RWPE1 (cell line): ENCODE results near the gene AP4E1.
"Not testable (repeated sequence)": the region's sequence is repeated elsewhere in the genome, so short reads cannot be mapped to it uniquely, and the experiment has no call there.

ENCODE experiments used
- CTCF ChIA-PET: fragments of 350-600 bp; sonication (Branson Sonifier 250); formaldehyde crosslinking; extraction: SDS; loops from one replicate; lab custom pipeline; 2021; lab: Yijun Ruan, JAX
- POLR2A ChIA-PET: fragments of 400-600 bp; formaldehyde crosslinking; extraction: SDS; loops from one replicate; lab custom pipeline; 2020; ENCODE audit warnings: antibody characterized with exemption; ENCODE audit not compliant: low non-redundant PET; lab: Yijun Ruan, JAX
- DNase-seq: peaks from one replicate; pipeline ENCODE4 v3.0.0; 2012; ENCODE audit warnings: low spot score
- H3K27ac ChIP-seq: fragments of 450-650 bp; 2 replicates; pipeline ENCODE4 v1.5.1; 2017
- TF ChIP-seq, protein P1 (sequence below): fragments of 450-650 bp; conservative IDR thresholded peaks from 2 replicates; pipeline ENCODE4 v1.5.1; 2017; ENCODE audit warnings: low read depth, mild to moderate bottlenecking

AP4E1 gene

DNA sequence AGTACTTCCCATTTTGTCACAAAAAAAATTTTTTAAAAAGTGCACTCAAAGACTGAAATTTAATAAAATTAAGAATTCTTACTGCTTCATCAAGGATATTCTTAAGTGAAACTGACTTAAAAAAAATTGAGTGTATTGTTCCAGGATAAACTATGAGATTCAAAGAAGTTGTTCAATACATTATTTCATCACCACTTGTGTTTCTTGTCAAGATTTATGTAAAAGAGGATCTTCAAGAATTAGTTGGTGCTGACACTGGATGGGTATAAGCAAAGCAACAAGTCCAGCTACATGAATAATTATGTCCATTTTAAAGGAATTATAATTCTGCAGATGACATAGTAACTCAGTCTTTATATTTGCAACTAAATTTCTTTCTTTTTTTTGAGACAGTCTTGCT is 4.3 kb upstream of the AP4E1 start:
- H3K27ac ChIP-seq, result no peak overlapping the region
- TF ChIP-seq, protein P1, sequence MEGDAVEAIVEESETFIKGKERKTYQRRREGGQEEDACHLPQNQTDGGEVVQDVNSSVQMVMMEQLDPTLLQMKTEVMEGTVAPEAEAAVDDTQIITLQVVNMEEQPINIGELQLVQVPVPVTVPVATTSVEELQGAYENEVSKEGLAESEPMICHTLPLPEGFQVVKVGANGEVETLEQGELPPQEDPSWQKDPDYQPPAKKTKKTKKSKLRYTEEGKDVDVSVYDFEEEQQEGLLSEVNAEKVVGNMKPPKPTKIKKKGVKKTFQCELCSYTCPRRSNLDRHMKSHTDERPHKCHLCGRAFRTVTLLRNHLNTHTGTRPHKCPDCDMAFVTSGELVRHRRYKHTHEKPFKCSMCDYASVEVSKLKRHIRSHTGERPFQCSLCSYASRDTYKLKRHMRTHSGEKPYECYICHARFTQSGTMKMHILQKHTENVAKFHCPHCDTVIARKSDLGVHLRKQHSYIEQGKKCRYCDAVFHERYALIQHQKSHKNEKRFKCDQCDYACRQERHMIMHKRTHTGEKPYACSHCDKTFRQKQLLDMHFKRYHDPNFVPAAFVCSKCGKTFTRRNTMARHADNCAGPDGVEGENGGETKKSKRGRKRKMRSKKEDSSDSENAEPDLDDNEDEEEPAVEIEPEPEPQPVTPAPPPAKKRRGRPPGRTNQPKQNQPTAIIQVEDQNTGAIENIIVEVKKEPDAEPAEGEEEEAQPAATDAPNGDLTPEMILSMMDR, result no peak
- ChIA-PET CTCF (interaction anchor here (0.7 kb wide), 1 partner anchor 50 kb away, joined by 4 read pairs; no protein-coding TSS in a partner anchor), POLR2A (no interaction called here)
- DNase-seq, result no peak

DNA sequence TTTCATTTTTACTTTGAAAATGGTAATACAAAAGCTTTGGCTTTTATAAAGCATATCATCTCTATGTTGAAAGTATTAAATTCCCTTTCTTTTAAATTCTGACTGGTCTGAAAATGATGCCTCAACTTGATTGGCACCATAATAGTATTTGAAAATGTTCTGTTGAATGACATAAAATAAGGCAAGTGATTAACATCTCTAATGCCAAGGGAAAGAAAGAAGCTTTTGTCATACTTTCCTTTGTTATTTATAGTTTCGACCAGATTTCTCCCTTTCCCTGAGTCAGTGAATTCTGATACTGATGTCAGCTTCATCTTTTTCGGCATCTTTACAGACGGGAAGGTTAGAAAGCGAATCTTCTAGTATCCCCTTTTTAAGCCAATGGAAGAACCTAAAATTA is 3.4 kb upstream of the AP4E1 start:
- CTCF ChIA-PET, result interaction anchor here (0.6 kb wide), 1 partner anchor 594 kb away, joined by 3 read pairs; no protein-coding TSS in a partner anchor
- POLR2A ChIA-PET, result no interaction called here
- H3K27ac ChIP-seq, result no peak overlapping the region
- TF ChIP-seq, protein P1, result no peak
- no peak for DNase-seq

DNA sequence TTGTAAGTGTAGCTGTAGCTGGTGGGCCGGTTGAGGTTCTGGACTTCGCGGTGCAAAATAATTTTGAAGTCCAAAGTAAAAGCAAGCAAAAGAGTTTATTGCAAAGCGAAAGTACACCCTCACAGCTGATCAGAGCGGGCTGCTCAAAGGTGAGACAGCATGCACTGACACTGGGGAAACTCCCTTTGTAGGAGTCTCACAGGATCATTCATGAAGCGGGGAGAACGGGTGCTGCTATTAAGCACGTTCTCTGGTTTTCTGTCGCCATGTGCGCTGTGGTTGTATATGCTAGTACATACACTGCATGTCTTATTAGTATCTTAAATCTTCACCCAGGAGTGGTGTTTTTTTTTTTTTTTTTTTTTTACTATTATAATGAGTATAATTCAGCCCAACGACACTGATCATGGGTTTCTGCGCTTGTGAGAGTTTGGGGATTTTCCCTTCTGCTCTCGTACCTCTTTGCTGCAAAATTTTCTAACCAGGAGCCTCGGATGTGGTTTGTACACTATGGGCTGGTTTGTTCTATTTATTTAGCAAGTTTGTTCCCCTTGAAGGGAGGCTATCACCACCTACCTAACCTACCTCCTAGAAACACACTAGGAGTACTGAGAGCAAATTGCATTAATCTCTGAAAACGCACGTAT is 1.4 kb upstream of the AP4E1 start:
- ChIA-PET CTCF (interaction anchor here (0.5 to 0.7 kb wide), 3 partner anchors 77 to 461 kb away, joined by 3 read pairs; no protein-coding TSS in a partner anchor), POLR2A (no interaction called here)
- H3K27ac ChIP-seq, result no peak overlapping the region
- DNase-seq, result no peak
- TF ChIP-seq, protein P1, result no peak

DNA sequence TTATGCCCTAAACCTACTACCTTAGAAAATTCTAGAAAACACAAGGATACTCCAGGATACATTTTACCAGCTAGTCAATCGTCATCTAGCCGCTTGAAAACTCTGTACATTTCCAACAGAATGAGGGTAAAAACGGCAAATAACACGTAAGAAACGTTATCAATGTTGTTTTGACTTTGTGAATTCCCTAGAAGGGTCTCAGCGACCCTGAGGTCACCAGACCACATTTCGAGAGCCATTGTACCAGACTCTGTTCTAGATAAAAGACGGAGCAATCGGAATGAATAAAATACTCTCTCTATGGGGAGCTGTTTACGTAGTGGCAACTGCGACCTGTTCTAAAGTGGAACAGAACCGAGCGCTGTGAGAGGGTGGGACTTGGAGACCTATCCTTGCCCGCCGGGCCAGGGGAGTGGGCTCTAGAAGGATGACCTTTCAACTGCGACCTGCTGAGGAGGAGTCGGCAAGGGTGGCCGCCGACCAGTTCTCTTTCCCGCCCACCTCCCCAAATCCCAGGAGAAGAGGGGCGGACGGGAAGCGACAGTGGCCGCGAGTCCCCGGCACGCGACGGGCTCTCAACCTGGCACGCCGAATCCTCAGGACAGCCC is 778 bp upstream of the AP4E1 start:
- peak overlapping the region; percentile 100 for H3K27ac ChIP-seq
- ChIA-PET POLR2A (no interaction called here), CTCF (interaction anchor here (0.5 to 0.7 kb wide), 4 partner anchors 77 to 1619 kb away, joined by 3 read pairs; no protein-coding TSS in a partner anchor)
- TF ChIP-seq, protein P1, result no peak
- no peak for DNase-seq

DNA sequence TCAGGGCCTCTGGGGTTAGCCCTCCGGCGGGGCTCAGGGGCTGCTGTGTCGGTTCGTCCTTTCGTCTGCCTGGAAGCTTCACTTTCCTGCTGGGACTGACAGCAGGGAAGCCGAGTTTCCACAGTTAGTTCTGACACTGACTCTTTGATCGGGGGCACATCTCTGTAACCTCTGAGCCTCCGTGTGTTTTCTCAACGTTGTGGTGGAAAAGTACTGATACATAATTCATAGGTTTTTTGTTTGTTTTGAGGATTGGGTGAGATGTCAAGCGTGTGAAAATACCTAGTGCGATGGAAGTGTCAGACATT is 481 bp downstream of the AP4E1 start:
- DNase-seq, result peak; percentile 37
- ChIA-PET POLR2A (interaction anchor here (0.5 to 0.7 kb wide), 2 partner anchors 12 to 1616 kb away, joined by 5 to 6 read pairs; no protein-coding TSS in a partner anchor), CTCF (interaction anchor here (0.6 to 1.2 kb wide), 5 partner anchors 9 to 235 kb away, joined by 3 to 12 read pairs (median 3); no protein-coding TSS in a partner anchor)
- H3K27ac ChIP-seq, result peak overlapping the region; percentile 100
- TF ChIP-seq, protein P1, result no peak

DNA sequence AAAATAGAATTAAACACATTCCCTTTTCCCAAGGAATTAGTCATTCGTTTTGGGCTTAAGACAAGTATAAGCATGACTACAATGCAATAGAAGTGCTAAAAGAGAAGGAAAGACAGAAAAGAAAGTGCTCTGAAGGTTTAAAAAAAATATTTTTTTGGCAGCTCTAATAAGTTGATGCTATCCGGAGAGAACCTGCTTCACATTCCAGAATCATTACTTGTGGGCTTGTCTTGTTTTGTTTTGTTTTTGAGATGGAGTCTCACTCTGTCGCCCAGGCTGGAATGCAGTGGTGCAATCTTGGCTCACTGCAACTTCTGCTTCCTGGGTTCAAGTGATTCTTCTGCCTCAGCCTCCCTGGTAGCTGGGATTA is 1.9 kb downstream of the AP4E1 start:
- CTCF ChIA-PET, result interaction anchor here (0.6 kb wide), 1 partner anchor 251 kb away, joined by 3 read pairs; no protein-coding TSS in a partner anchor
- peak; percentile 73 for DNase-seq
- peak overlapping the region; percentile 100 for H3K27ac ChIP-seq
- POLR2A ChIA-PET, result not testable (repeated sequence)

DNA sequence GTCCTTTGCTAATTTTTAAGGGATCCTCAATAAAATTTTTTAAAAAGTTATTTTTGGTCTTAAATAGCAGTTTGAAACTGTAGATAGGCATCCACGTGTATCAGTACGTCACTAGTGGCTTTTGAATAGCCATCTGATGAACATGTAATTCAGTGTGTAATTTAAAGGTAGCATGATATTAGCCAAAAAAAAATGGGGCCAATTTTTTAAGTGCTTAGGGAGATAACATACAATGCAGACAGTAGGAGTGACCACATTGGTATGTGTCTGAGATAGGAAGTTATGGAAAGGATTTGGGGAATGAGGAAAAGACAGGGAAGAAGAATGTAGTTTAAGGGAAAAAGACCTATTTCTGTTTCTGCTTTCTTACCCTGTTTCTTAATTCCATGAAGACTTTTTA is 2.5 kb downstream of the AP4E1 start:
- CTCF ChIA-PET, result interaction anchor here (0.6 kb wide), 1 partner anchor 251 kb away, joined by 3 read pairs; no protein-coding TSS in a partner anchor
- DNase-seq, result no peak
- POLR2A ChIA-PET, result no interaction called here
- TF ChIP-seq, protein P1, result no peak
- H3K27ac ChIP-seq, result peak overlapping the region; percentile 100
